GM19351 (cell line): ENCODE data around the gene TENM4.

Experiments
- ATAC-seq: cut with Tn5 transposase; IDR thresholded peaks from one replicate; pipeline ENCODE4 v1.9.1; 2021; ENCODE audit warnings: mild to moderate bottlenecking, moderate library complexity; ENCODE audit not compliant: unreplicated experiment

TENM4 gene

GRCh38 chr11:79151396-79151795 lies 289.4 kb downstream of the TENM4 start:
- no peak for ATAC-seq

GRCh38 chr11:79150966-79151365 lies 289.9 kb downstream of the TENM4 start:
- ATAC-seq: no peak

- no peak for ATAC-seq
Observed at GRCh38 chr11:79150320-79150719, 290.5 kb downstream of the TENM4 start.

- ATAC-seq: no peak
Observed at GRCh38 chr11:79147731-79148130, 293.1 kb downstream of the TENM4 start.

GRCh38 chr11:79147011-79147410 lies 293.8 kb downstream of the TENM4 start:
- ATAC-seq: no peak

- ATAC-seq: no peak
Observed at GRCh38 chr11:79139900-79140299, 300.9 kb downstream of the TENM4 start.

- ATAC-seq: no peak
Observed at GRCh38 chr11:79129702-79130101, 311.1 kb downstream of the TENM4 start.

GRCh38 chr11:79128291-79128690 lies 312.5 kb downstream of the TENM4 start:
- no peak for ATAC-seq

- ATAC-seq: no peak
Observed at GRCh38 chr11:79122759-79123158, 318.1 kb downstream of the TENM4 start.

GRCh38 chr11:79121351-79121750 lies 319.5 kb downstream of the TENM4 start:
- no peak for ATAC-seq

- no peak for ATAC-seq
Observed at GRCh38 chr11:79119491-79120284, 321.1 kb downstream of the TENM4 start.

GRCh38 chr11:79117488-79117887 lies 323.3 kb downstream of the TENM4 start:
- no peak for ATAC-seq

- no peak for ATAC-seq
Observed at GRCh38 chr11:79116600-79116999, 324.2 kb downstream of the TENM4 start.

- ATAC-seq: no peak
Observed at GRCh38 chr11:79113054-79113690, 327.7 kb downstream of the TENM4 start.

- no peak for ATAC-seq
Observed at GRCh38 chr11:79110796-79111195, 330.0 kb downstream of the TENM4 start.

GRCh38 chr11:79110321-79110720 lies 330.5 kb downstream of the TENM4 start:
- no peak for ATAC-seq

- ATAC-seq: no peak
Observed at GRCh38 chr11:79108851-79109250, 332.0 kb downstream of the TENM4 start.

GRCh38 chr11:79102840-79103239 lies 338.0 kb downstream of the TENM4 start:
- ATAC-seq: no peak

GRCh38 chr11:79101656-79102055 lies 339.2 kb downstream of the TENM4 start:
- ATAC-seq: no peak

- ATAC-seq: peak; percentile 96
Observed at GRCh38 chr11:79100093-79100910, 340.5 kb downstream of the TENM4 start.

- ATAC-seq: no peak
Observed at GRCh38 chr11:79098146-79098545, 342.7 kb downstream of the TENM4 start.
